Ishikawa (cell line): ENCODE measurements around the gene BACH2.

Source experiments
- CEBPB ChIP-seq: IDR thresholded peaks from 2 replicates; pipeline ENCODE4 v1.6.1; 2012
- CREB1 ChIP-seq: IDR thresholded peaks from 2 replicates; pipeline ENCODE4 v1.6.1; 2012; ENCODE audit warnings: low read depth
- EGR1 ChIP-seq: IDR thresholded peaks from 2 replicates; pipeline ENCODE4 v1.6.1; 2012
- EP300 ChIP-seq: IDR thresholded peaks from 2 replicates; pipeline ENCODE4 v1.6.1; 2012; ENCODE audit warnings: borderline replicate concordance
- FOXM1 ChIP-seq: IDR thresholded peaks from 2 replicates; pipeline ENCODE4 v1.6.1; 2012; ENCODE audit warnings: low read depth, borderline replicate concordance
- NFIC ChIP-seq: IDR thresholded peaks from 2 replicates; pipeline ENCODE4 v1.6.1; 2012
- RAD21 ChIP-seq: IDR thresholded peaks from 2 replicates; pipeline ENCODE4 v1.6.1; 2012; ENCODE audit warnings: low read depth
- TAF1 ChIP-seq: IDR thresholded peaks from 2 replicates; pipeline ENCODE4 v1.6.1; 2012; ENCODE audit warnings: low read depth, mild to moderate bottlenecking
- TCF12 ChIP-seq: IDR thresholded peaks from 2 replicates; pipeline ENCODE4 v1.6.1; 2012; ENCODE audit warnings: low read depth
- TEAD4 ChIP-seq: IDR thresholded peaks from 2 replicates; pipeline ENCODE4 v1.6.1; 2012
- YY1 ChIP-seq: IDR thresholded peaks from 2 replicates; pipeline ENCODE4 v1.6.1; 2012; ENCODE audit warnings: low read depth
- ZBTB7A ChIP-seq: IDR thresholded peaks from 2 replicates; pipeline ENCODE4 v1.6.1; 2012; ENCODE audit warnings: low read depth
- TF ChIP-seq, protein P1 (sequence below): IDR thresholded peaks from 2 replicates; pipeline ENCODE4 v1.6.1; 2012
- TF ChIP-seq, protein P2 (sequence below): IDR thresholded peaks from 2 replicates; pipeline ENCODE4 v1.6.1; 2012; ENCODE audit warnings: low read depth, mild to moderate bottlenecking
- TF ChIP-seq, protein P3 (sequence below): IDR thresholded peaks from 2 replicates; pipeline ENCODE4 v1.6.1; 2012

The BACH2 gene

DNA sequence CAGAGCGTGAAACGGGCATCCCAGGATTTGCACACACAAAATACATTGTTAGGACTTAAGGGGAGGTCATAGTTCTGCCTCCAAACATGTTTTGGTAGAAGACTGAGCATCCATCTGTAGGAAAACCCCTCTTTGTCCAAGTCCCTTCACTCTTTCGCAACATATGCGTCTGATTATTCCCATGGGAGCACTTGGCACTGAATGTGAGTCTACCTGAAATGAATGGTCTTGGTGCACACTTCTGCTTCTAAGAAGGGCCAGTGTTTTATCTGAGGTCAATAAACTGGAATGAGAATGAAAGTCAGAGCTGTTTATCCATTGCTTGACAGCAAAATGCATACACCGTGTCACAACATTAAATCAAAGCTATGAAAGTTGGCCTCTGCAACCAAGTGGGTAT is 369.4 kb downstream of the BACH2 start:
- TF ChIP-seq, protein P1, sequence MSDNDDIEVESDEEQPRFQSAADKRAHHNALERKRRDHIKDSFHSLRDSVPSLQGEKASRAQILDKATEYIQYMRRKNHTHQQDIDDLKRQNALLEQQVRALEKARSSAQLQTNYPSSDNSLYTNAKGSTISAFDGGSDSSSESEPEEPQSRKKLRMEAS = no peak
- no peak for TF ChIP-seq NFIC
- TF ChIP-seq TEAD4 = no peak
- no peak for TF ChIP-seq YY1
- TF ChIP-seq TAF1 = no peak
- TF ChIP-seq, protein P2, sequence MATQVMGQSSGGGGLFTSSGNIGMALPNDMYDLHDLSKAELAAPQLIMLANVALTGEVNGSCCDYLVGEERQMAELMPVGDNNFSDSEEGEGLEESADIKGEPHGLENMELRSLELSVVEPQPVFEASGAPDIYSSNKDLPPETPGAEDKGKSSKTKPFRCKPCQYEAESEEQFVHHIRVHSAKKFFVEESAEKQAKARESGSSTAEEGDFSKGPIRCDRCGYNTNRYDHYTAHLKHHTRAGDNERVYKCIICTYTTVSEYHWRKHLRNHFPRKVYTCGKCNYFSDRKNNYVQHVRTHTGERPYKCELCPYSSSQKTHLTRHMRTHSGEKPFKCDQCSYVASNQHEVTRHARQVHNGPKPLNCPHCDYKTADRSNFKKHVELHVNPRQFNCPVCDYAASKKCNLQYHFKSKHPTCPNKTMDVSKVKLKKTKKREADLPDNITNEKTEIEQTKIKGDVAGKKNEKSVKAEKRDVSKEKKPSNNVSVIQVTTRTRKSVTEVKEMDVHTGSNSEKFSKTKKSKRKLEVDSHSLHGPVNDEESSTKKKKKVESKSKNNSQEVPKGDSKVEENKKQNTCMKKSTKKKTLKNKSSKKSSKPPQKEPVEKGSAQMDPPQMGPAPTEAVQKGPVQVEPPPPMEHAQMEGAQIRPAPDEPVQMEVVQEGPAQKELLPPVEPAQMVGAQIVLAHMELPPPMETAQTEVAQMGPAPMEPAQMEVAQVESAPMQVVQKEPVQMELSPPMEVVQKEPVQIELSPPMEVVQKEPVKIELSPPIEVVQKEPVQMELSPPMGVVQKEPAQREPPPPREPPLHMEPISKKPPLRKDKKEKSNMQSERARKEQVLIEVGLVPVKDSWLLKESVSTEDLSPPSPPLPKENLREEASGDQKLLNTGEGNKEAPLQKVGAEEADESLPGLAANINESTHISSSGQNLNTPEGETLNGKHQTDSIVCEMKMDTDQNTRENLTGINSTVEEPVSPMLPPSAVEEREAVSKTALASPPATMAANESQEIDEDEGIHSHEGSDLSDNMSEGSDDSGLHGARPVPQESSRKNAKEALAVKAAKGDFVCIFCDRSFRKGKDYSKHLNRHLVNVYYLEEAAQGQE = no peak
- TF ChIP-seq EP300 = no peak
- TF ChIP-seq EGR1 = no peak
- TF ChIP-seq CREB1 = no peak

DNA sequence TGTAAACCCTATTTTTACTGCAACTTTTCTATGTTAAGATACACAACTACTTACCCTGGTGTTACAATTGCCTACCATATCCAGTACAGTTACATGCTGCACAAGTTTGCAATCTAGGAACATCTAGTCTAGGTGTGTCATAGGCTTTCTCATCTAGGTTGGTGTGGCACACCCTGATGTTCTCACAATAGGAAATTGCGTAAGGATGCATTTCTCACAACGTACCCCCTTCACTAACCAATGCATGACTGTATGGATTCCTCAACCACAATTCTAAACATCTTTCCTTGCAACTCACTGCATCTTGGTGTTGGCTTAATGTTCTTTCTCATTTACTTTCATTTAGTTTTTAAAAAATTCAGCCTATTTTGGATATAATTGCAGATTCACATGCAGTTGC is 370.8 kb downstream of the BACH2 start:
- TF ChIP-seq ZBTB7A = no peak
- no peak for TF ChIP-seq FOXM1
- TF ChIP-seq, protein P1 = no peak
- TF ChIP-seq TAF1 = no peak
- no peak for TF ChIP-seq EP300

DNA sequence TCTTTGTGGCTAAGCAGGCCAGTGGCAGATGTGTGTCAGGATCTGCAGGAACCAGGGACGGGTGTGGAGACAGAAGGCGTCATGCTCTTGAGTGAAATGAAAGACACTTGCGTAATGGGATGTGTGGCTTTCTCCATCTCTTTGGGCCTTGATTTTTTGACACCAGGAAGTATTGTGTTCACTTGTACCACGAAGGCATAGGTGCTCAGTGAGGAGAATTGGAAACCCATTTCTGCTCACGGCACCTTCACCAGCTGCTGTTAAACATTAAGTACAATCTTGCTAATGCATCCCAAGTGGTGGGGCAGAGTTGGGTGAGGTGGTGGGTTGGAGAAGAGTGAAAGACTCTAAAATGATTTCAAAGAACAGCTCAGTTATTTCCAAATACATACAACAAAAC is 372.4 kb downstream of the BACH2 start:
- TF ChIP-seq, protein P2 = no peak
- no peak for TF ChIP-seq CREB1
- TF ChIP-seq ZBTB7A = no peak
- TF ChIP-seq NFIC = no peak
- no peak for TF ChIP-seq FOXM1
- TF ChIP-seq, protein P1 = no peak
- no peak for TF ChIP-seq RAD21
- TF ChIP-seq CEBPB = no peak
- TF ChIP-seq TEAD4 = no peak

DNA sequence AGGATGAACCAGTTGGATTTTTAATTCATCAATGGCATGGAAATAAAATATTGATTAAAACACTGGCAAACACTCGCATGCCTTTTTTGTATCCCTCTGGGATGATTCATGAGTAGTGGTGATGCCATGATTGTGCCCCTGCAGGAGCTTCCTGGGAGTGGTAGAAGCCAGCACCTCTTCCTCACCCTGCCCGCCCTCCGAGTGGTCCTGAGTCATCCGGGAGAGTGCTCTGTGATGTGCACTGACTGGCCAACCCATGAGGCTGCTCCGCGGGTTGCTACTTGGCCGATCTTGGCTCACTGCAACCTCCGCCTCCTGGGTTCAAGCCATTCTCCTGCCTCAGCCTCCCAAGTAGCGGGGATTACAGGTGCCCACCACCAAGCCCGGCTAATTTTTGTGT is 375.0 kb downstream of the BACH2 start:
- TF ChIP-seq TCF12 = no peak

DNA sequence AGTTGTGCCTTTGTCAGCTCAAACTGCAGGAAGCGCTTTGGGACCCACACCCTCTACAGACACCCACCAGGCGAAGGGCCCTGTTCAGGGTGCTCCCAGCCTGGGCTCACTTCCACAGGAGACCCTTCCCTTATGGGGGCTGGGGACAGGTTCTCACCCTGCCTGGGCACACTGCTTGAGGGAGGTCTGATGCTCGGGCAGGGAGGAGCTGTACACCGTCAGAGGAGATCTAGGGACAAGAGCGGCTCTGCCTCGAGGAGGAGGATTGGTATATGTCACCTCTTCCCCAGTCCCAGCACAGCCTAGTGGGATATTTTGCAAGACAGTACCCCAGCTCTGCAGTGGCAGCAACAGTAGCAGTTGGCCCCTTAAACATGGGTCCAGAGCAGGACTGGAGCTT is 375.4 kb downstream of the BACH2 start:
- no peak for TF ChIP-seq TEAD4
- TF ChIP-seq, protein P1 = no peak
- TF ChIP-seq, protein P2 = no peak
- no peak for TF ChIP-seq TAF1
- TF ChIP-seq TCF12 = no peak
- no peak for TF ChIP-seq RAD21

DNA sequence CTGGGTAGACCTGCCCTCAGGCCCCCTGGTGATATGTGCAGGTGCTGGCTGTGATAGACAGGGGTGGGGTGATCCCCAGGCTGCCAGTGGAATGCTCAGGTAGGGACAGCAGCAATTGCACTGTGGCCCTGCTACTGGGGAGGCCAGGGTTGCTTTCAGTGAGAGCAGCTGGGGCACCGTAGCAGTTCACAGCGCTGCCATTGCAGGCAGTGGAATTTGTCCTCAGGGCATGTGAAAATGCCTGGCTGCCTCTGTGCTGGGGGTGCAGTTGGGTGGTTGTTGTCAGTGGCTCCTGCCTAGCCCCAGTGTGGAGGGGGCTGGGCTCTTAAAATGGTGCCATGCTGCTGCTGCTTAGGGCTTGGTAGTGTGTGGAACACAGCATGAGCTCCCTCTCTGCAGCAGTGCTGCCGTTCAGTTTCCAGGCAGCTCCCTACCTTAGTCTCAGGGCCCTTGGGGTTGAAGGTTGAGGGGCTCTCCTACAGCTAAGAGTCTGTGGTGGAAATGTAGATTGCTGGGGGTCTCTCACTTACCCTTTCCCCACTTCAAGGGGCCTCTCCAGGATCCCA is 378.8 kb downstream of the BACH2 start:
- TF ChIP-seq, protein P1 = no peak
- TF ChIP-seq, protein P3, sequence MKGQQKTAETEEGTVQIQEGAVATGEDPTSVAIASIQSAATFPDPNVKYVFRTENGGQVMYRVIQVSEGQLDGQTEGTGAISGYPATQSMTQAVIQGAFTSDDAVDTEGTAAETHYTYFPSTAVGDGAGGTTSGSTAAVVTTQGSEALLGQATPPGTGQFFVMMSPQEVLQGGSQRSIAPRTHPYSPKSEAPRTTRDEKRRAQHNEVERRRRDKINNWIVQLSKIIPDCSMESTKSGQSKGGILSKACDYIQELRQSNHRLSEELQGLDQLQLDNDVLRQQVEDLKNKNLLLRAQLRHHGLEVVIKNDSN = no peak
- TF ChIP-seq FOXM1 (no peak), TEAD4 (no peak), RAD21 (no peak), EP300 (no peak)
